ENCODE results near the gene LIPE.
"Not testable (repeated sequence)": the region's sequence is repeated elsewhere in the genome, so short reads cannot be mapped to it uniquely, and the experiment has no call there.

LIPE gene

GRCh38 chr19:42469311-42470235 lies 42.4 kb upstream of the LIPE start:
- TF ChIP-seq CTCF (conservative IDR thresholded peaks at IDR 0.05) = no peak
- TF ChIP-seq ZFX (IDR thresholded peaks at IDR 0.05) = no peak
- H3K27ac ChIP-seq = no peak overlapping the region

DNA sequence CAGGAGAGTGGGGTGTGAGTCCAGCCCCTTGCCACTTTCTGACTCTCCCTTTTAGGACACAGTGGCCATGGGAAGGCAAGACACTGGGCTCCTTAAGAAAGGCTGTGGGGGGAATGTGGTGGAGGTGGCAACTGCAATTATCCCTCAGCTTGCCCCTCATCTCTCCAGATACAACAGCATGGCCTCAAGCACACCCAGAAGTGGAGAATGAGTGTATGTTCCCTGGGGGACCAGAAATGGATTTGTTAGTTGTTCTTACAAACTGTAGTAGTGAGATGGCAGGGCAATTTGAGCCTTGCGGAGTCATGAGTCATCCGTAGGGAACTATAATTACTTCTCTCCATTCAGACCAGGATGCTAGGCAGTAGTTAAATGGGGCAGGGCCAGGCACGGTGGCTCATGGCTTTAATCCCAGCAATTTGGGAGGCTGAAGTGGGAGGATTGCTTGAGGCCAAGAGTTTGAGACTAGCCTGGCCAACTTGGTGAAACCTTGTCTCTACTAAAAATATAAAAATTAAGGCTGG lies 41.1 kb upstream of the LIPE start:
- H3K27ac ChIP-seq = no peak overlapping the region
- TF ChIP-seq ZFX (IDR thresholded peaks at IDR 0.05) = no peak
- no peak for TF ChIP-seq CTCF (conservative IDR thresholded peaks at IDR 0.05)

DNA sequence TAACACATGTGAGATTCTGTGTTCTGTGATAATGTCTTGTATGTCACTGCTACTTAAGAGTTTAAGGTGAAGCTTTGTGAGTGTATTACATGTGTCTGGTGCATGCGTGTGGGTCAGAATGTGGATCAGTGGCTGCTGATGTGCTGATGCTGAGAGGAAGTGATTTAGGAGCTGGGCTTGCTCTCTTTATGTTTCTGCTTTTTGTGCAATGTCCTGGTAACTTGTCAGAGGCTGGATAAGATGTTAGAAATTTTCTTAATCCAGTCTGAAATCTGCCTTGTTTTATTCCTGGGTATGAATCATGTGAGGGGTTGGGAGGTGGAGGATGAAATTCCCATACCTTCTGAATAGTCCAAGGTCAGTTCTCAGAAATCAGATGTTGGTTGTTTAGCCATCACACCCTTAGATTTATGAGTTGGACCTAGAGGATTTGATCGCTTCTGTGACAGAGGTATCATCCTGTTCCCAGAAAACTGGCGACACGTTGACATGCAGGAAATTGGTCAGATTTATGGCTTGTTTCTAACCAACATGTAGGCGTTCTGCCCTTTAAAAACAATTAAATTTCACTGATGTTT lies 40.1 kb upstream of the LIPE start:
- no peak overlapping the region for H3K27ac ChIP-seq
- TF ChIP-seq ZFX (IDR thresholded peaks at IDR 0.05) (no peak), CTCF (conservative IDR thresholded peaks at IDR 0.05) (no peak)

DNA sequence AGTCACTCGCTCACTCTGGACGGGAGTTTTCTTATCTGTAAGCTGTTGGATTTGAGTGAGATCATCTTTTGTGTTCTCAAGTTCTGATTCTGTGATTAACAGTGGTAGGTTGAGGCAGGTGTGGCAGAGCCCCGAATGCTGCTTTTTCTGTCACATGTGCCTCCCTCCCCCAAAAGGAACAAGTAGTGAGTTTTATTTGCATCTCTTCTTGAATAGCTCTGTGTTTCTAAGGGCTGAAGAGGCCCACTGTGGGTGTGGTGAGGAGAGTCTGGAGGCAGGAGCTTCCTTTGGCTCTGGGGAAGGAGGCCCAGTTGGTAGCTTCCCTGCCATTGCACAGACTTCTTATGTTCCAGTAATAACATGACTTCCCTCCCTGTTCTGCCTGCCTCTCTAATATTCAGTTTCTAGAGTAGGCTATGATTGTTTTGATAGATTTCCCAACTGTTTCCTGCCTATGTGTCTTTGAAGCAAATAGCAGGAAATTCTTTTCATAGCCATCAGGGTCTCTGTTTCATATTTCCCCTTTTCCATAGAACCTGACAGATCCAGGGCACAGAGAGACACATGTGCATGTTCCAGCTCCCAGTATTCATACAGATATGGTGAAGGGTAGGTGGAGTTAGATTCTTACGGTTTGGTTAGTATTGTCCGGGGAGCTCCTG lies 39.5 kb upstream of the LIPE start:
- no peak overlapping the region for H3K27ac ChIP-seq
- no peak for TF ChIP-seq ZFX (IDR thresholded peaks at IDR 0.05)
- no peak for TF ChIP-seq CTCF (conservative IDR thresholded peaks at IDR 0.05)

- H3K27ac ChIP-seq = no peak overlapping the region
- TF ChIP-seq ZFX (IDR thresholded peaks at IDR 0.05) (no peak), CTCF (conservative IDR thresholded peaks at IDR 0.05) (no peak)
Measured at GRCh38 chr19:42465827-42466280, 38.7 kb upstream of the LIPE start.

DNA sequence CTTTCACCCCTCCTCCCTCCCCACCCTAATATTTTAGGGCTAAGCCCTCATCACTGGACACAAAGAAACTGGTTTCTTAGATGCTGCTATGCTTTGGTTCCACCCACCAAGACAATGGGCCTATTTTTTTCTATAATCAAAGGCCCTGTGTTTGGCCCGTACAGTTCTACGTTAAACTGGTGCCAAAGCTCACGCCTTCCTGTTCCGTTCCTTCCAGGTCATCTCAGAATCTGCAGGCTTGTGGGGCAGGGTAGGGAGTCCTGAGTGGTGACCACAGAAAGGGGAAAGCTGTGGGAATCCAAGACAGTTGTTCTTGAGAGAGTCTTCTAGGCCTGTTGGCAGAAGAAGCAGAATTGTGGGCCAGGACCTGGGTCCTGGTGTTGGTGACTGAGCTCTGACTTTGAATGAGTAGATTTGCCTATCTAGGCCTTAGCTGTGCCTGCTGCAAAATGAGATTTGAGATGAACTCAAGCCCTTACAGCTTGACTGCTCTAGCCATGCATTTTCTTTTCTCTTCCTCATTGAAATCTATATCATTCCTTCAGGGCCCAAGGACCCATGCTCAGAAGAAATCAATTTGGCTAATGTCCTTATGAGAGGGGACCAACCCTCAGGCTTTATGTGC lies 34.6 kb upstream of the LIPE start:
- TF ChIP-seq ZFX (IDR thresholded peaks at IDR 0.05) (no peak), CTCF (conservative IDR thresholded peaks at IDR 0.05) (no peak)
- H3K27ac ChIP-seq = no peak overlapping the region

GRCh38 chr19:42461231-42461630 lies 34.0 kb upstream of the LIPE start:
- H3K27ac ChIP-seq = not testable (repeated sequence)

Measured in C4-2B (cell line).